Stimulated activated CD8-positive, alpha-beta memory T cell treated with anti-CD3 and anti-CD28 coated beads, Interleukin-7, amount 100 ng/mL, for 4 hours (primary cell): Measurements from ENCODE around the gene PCTP.

Experiments used
- DNase-seq, 2 donors: peaks; one replicate each; pipeline ENCODE4 v3.0.0-alpha.2; 2020; ENCODE audit warnings: low read depth in 2 of 2

PCTP gene

DNA sequence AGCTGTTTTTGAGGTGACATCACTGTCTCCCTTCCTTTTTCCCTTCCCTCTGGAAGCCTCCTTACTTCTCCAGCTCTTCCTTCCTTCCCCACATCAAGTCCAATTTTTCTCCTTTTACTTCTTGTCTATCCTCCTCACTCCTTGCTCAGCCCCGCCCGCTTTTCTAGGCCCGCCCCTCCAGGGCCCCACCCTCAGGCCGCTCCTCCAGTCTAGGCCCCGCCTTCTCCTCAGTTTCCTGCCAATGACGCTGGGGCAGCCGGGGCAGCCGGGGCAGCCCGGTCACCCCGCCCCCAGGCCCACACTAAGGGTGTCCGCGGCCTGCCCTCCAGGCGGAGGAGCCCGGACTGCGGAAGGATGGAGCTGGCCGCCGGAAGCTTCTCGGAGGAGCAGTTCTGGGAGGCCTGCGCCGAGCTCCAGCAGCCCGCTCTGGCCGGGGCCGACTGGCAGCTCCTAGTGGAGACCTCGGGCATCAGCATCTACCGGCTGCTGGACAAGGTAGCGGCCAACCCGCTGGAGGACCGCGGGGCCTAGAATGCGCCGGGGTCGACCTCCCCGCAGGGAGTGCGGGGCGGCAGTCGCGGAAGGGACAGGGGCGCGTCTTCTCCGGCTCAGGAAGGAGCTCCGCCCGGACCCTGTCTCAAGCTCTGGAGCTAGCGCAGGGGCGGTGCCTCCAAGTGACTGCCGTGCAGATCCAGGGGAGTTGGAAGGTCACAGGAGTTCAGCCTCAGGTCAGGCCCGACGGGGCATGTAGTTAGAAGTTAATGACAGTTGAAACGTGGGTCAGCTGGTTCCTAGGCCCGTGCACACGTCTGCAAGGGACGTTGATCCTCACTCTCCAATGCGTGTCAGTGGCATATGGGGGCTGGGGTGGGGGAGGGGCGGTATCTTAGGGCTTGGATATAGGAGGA, at the start of gene PCTP:
PCTP (plus strand) TSS at position 302 of the 908 bp plus-strand sequence; CDS start at position 355, 53 bp downstream.
- DNase-seq, result peak; percentile 60 to 70

- no peak for DNase-seq
These were observed 48.7 kb upstream of the PCTP start for GRCh38 chr17:55702150-55702549.

GRCh38 chr17:55704401-55704800, 46.5 kb upstream of the PCTP start:
- DNase-seq, result no peak

DNA sequence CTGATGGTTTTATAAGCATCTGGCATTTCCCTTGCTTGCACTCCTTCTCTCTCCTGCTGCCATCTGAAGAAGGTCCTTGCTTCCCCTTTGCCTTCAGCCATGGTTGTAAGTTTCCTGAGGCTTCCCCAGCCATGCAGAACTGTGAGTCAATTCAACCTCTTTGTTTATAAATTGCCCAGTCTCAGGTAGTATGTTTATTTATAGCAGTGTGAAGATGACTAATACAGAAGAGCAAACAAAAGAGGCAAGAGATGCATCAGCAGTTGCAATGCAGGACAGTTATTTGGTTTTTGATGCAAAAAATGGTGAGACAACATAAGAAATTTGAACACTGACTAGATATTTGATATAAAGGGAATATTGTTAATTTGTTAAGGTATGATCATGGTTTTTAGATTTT, 45.0 kb upstream of the PCTP start:
- no peak for DNase-seq

DNA sequence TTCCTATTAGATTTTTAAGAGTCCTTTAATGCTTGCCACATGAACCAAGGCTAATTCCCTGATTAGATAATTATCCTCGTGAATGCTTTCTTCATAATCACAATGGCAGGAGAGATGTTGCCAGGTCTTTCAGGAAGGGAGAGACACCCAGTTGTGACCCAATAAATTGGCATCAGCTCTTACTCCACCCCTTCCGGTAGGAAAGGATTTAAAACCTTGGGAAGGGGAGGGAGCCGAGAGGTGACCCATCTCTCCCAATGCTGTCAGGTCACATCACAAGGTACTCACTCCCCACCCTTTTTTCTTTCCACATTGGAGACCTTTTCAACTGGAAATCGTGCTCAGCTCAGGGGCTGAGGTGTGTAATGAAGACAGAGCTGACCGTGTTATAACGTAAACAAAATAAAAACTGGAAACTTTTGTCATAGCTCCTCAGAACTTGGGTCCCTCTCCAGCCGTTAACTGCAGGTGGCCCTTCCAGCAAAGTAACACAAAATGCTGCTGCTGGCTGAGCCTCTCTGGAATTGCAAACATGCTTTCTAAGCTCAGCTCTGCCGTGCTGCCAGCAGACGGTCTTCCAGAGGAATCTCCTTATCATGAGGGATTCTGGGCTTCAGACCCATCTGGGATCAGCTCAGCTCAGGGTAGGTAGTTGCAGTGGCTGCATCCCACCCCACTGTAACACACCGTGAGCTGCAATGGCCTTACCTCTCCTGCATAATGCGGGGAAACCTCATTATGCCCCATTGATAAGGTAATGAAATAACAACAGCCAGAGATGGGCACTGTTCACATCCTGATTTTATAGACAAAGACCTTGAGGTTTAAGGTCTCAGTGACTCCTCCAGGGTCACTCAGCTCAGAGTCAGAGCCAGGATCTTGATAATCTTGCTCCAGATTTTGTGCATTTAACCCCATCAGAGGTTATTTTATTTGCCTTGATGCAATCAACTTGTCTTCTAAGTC, 43.8 kb upstream of the PCTP start:
- no peak for DNase-seq

DNA sequence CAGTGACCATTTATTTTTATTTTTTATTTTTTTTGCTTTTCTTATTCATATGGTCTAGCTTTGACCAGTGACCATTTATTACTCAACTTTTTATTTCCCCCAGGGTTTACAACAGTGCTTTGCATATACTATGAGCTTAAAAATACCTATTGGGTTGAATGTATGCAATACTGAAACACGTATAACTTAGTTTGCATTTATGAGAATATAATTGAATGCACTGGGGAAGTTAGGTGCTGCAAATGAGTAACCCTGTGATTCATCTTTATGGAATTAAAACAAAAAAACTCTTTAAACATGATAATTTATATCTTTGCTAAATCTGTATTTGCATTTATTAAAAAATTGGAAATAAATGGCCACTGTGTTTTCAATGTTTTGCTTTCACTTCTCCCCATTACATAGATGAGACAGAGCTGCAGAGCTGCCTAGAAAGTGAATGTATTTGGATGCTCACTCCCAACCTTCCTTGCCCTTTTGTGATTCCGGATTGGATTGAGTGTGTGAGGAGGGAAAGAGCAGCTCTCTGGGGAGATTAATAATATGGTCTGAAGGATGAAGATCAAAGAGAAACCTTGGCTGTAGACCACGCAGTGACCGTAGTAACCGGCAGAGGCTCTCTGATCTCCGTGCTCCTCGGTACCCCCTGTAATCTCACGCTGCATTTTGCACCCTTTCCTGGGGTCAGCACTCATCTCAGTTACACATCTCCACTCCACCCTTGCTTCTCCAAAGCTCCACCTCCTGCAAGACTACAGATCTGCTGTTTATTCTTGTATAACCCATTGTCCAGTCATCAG, 42.5 kb upstream of the PCTP start:
- no peak for DNase-seq

DNA sequence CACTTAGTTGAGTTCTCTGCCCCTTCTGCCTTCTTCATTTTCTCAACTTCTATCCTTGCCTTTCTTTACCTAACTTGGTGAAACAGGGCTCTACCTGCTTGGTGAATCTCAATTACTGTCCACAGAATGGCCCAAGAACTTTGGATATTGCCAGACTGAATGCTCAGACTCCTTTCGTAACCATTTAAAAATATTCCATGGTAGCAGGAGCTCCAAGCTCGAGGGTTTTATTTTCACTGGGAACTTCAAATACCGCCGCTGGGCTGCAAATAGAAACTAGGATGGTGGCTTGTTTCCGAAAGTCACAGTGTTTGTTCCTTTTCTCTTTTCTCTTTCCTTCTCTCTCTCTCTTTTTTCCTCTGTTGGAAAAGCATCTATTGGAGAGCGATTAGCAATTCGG, 41.4 kb upstream of the PCTP start:
- DNase-seq, result no peak

DNA sequence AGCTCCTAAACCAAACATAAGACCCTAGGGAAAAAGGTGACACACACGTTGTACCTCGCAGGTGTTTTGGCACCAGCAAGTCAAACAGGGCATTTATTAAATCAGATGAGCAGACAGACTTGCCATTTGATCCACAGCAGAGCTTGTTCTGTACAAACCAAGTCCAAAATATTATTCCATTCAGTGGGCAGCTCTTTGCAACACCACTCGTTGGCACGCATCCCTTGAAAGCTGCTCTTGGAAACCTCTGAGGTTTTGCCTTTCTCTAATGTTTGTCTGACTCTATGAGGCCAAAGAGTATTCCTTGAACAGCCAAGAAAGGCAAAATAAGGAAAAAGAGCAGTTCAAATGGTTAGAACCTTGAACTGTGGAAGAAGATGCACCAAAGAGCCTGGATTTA, 40.9 kb upstream of the PCTP start:
- no peak for DNase-seq

DNA sequence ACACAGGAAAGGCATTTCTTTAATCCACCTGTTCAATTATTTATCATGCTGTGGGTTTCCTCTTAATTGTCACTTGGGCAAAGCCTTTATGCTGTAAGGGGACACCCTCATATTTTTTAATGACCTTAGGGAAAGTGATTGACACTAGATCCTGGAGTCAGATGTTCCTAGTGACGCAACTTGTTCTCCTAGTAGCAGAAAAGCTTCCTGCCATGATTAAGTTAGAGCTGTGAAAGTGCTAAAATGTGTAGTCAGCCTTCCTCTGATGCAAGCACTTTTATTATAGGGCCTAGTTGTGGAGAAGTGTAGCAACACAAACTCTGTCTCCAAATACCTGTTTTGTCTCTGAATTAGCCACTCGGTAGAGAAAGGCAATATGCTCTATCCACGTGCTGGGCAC, 40.4 kb upstream of the PCTP start:
- no peak for DNase-seq

DNA sequence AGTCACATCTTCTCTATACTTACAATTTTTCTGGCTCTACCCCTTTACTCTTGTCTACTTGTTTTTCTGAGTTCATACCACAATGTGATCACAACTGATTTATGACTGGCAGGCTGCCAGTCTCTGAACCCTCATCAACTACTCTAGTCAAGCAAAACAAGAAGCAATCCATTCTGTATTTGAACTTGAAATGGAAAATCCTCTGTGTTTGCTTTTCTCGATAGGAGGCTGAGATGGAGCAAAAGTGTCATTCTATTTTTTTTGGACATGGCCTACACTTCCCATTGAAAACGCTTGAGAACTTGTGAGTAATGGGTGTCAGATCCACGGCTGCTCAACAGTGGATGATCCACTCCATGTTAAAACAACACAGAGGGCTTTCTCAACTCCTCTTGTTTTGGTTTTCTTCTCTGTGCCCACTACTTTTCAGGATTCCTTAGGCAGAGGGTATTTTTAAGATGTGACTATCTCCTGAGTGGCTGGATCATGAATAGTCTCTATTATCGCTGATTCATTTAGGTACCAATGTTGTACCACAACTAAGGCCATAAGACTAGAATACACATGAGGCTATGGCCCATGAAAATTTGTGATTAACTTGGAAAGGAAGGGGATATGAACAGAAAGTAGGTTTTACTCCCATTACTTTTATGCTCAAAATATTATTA, 39.9 kb upstream of the PCTP start:
- no peak for DNase-seq

DNA sequence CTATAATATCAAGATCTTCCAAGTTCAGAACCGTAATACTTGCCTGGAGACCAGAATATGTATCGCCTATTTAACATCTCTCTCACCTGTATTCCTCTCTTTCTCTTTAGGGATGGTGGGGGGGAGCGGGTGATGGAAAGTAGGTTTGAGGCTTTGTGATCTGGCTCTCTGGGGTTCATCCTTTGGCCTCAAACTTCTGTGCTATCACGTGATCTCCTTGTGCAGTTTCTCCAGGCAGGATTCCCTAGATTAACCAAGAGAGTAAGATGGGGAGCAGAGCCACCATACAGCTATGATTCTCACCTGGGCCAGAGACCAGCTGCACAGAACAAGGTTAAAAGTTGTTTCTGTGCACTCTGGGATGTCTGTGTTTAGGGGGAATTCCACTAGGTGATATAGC, 33.4 kb upstream of the PCTP start:
- no peak for DNase-seq

DNA sequence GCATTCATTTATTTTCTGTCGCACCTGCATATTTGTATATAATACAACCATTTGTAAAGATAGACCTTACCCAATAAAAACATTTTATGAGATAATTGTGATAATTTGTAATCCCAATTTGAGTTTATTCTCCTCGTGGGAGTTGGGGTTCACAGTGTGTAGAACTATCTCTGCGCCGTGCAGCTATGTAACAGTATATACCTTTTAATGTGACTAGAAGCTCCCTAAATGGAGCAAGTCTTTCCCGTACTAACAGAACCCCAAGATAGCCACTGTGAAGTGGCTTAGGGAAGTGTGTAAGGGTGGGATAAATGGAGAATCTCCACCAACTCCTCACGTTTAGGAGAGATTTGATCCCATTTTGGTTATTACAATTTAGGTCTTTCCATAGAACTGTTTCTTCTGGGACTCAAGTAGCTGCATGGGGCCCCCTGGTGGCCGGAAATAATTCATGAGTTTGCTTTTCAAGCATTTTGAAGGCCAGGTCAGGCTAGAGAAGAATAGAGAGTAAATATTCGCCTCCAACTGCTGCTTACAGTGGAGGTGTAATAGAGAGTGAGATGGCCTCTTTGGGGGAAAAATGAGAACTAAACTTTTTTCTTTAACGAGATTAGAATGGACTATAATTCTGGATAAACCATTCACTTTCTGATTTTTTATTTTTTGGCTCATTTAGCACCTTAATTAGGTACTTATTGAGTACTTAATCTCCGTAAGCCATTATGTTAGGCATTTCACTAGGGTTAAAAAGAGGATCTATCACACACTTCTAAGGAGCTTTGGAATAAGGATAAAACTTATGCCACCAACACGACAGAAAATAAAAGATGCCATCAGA, 32.7 kb upstream of the PCTP start:
- DNase-seq, result peak; percentile 14 to 20

- no peak for DNase-seq
These were observed 29.7 kb upstream of the PCTP start for GRCh38 chr17:55720919-55721836.

GRCh38 chr17:55722016-55722736, 28.7 kb upstream of the PCTP start:
- no peak for DNase-seq

- no peak for DNase-seq
These were observed 27.9 kb upstream of the PCTP start, which contains the start of gene TMEM100 for GRCh38 chr17:55722742-55723487. TMEM100 (minus strand) TSS chr17:55722864; CDS start chr17:55721070, 1,794 bp downstream.

- DNase-seq, result no peak
These were observed 27.4 kb upstream of the PCTP start for GRCh38 chr17:55723488-55723848.

DNA sequence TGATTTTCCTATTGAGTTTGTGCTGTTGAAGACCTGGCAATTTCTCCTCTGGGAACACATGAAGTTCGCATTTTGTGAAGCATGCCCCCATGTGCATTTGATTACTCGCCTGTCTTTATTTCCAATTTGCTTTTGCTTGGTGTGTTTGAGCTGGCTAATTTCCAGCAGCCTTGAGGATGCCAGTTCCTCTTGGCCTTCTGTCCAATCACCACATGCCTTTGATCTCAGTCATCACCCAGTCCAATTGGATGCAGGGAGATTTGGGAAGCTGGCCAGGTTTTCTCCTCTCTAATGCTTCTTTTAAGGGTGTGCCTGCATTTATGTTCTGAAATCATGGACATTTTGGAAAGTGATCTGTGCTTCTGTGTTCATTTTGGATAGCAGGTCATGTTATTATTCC, 24.4 kb upstream of the PCTP start:
- no peak for DNase-seq

GRCh38 chr17:55727275-55727674, 23.6 kb upstream of the PCTP start:
- no peak for DNase-seq
